ENCODE data around the gene TNPO2.
A peak's percentile ranks its signal among the peaks of the same experiment; 100 is the strongest.

Gene TNPO2

GRCh38 chr19:12696366-12697335 lies 27.1 kb downstream of the TNPO2 start, which contains the start of gene FBXW9:
TSS of gene FBXW9 (minus strand) at chr19:12696631. CDS start at chr19:12696581, 50 bp downstream.
- TF ChIP-seq POLR2AphosphoS5 (IDR thresholded peaks at IDR 0.05; ENCODE audit: low read depth, low read length) (peak; percentile 88), TAF1 (IDR thresholded peaks at IDR 0.05; ENCODE audit: borderline replicate concordance, insufficient read depth, low read length) (peak; percentile 79; the same call in 1 of the 2 replicates), FOXP2 (optimal IDR thresholded peaks at IDR 0.05; ENCODE audit: borderline replicate concordance, extremely low read depth, extremely low read length, insufficient read depth) (peak; percentile 91), SIN3A (IDR thresholded peaks at IDR 0.05; ENCODE audit: borderline replicate concordance, insufficient read depth, low read length) (peak; percentile 98; the same call in 1 of the 2 replicates)
- TF ChIP-seq, protein P1, sequence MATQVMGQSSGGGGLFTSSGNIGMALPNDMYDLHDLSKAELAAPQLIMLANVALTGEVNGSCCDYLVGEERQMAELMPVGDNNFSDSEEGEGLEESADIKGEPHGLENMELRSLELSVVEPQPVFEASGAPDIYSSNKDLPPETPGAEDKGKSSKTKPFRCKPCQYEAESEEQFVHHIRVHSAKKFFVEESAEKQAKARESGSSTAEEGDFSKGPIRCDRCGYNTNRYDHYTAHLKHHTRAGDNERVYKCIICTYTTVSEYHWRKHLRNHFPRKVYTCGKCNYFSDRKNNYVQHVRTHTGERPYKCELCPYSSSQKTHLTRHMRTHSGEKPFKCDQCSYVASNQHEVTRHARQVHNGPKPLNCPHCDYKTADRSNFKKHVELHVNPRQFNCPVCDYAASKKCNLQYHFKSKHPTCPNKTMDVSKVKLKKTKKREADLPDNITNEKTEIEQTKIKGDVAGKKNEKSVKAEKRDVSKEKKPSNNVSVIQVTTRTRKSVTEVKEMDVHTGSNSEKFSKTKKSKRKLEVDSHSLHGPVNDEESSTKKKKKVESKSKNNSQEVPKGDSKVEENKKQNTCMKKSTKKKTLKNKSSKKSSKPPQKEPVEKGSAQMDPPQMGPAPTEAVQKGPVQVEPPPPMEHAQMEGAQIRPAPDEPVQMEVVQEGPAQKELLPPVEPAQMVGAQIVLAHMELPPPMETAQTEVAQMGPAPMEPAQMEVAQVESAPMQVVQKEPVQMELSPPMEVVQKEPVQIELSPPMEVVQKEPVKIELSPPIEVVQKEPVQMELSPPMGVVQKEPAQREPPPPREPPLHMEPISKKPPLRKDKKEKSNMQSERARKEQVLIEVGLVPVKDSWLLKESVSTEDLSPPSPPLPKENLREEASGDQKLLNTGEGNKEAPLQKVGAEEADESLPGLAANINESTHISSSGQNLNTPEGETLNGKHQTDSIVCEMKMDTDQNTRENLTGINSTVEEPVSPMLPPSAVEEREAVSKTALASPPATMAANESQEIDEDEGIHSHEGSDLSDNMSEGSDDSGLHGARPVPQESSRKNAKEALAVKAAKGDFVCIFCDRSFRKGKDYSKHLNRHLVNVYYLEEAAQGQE (IDR thresholded peaks at IDR 0.05; ENCODE audit: insufficient read depth in 1 of 2, low read depth in 2 of 2, low read length in 2 of 2) = 0 out of 4 replicates have a peak, but pooled peaks of 1 of the 2 experiments have one; percentile 41

GRCh38 chr19:12695997-12696365 lies 27.8 kb downstream of the TNPO2 start:
- TF ChIP-seq POLR2AphosphoS5 (IDR thresholded peaks at IDR 0.05; ENCODE audit: low read depth, low read length) (no peak), TAF1 (IDR thresholded peaks at IDR 0.05; ENCODE audit: borderline replicate concordance, insufficient read depth, low read length) (no peak), FOXP2 (optimal IDR thresholded peaks at IDR 0.05; ENCODE audit: borderline replicate concordance, extremely low read depth, extremely low read length, insufficient read depth) (no peak), SIN3A (IDR thresholded peaks at IDR 0.05; ENCODE audit: borderline replicate concordance, insufficient read depth, low read length) (no peak)
- TF ChIP-seq, protein P1 (IDR thresholded peaks at IDR 0.05; ENCODE audit: insufficient read depth in 1 of 2, low read depth in 2 of 2, low read length in 2 of 2) = no peak

GRCh38 chr19:12695514-12695913 lies 28.2 kb downstream of the TNPO2 start:
- no peak for TF ChIP-seq TAF1 (IDR thresholded peaks at IDR 0.05; ENCODE audit: borderline replicate concordance, insufficient read depth, low read length)
- TF ChIP-seq POLR2AphosphoS5 (IDR thresholded peaks at IDR 0.05; ENCODE audit: low read depth, low read length) = no peak
- TF ChIP-seq, protein P1 (IDR thresholded peaks at IDR 0.05; ENCODE audit: insufficient read depth in 1 of 2, low read depth in 2 of 2, low read length in 2 of 2) = no peak
- no peak for TF ChIP-seq SIN3A (IDR thresholded peaks at IDR 0.05; ENCODE audit: borderline replicate concordance, insufficient read depth, low read length)
- TF ChIP-seq FOXP2 (optimal IDR thresholded peaks at IDR 0.05; ENCODE audit: borderline replicate concordance, extremely low read depth, extremely low read length, insufficient read depth) = no peak

- TF ChIP-seq, protein P1 (IDR thresholded peaks at IDR 0.05; ENCODE audit: insufficient read depth in 1 of 2, low read depth in 2 of 2, low read length in 2 of 2) = no peak
- TF ChIP-seq TAF1 (IDR thresholded peaks at IDR 0.05; ENCODE audit: borderline replicate concordance, insufficient read depth, low read length) = no peak
- TF ChIP-seq SIN3A (IDR thresholded peaks at IDR 0.05; ENCODE audit: borderline replicate concordance, insufficient read depth, low read length) = no peak
Observed at GRCh38 chr19:12695096-12695495, 28.6 kb downstream of the TNPO2 start.
